Kidney (tissue), 14 donors: ENCODE data around the gene PDILT. TPM values are rescaled to one million over a fixed set of nuclear protein-coding genes. Genes with fewer than 3 reads are reported as not detected.
A peak's percentile ranks its signal among the peaks of the same experiment; 100 is the strongest.
"Not testable (repeated sequence)": the region's sequence is repeated elsewhere in the genome, so short reads cannot be mapped to it uniquely, and the experiment has no call there.

Experiments used
- DNase-seq, 5 donors: peaks; one replicate each; pipeline ENCODE4 v3.0.0-alpha.2; 2013 to 2020
- FAIRE-seq: peaks from 2 replicates; lab custom pipeline; 2012; peaks lifted over from hg19 to GRCh38; lab: Jason Lieb, UNC
- H3K27ac ChIP-seq, 2 donors: one replicate each; pipeline ENCODE4 v1.7.0; 2013; ENCODE audit warnings: low read depth in 2 of 2, low read length in 2 of 2, inconsistent platforms in 1 of 2
- H3K27me3 ChIP-seq: one replicate; pipeline ENCODE4 v1.7.1; 2013; ENCODE audit warnings: low read length, inconsistent platforms; ENCODE audit not compliant: control insufficient read depth, insufficient read depth
- H3K36me3 ChIP-seq, 3 donors: one replicate each; pipeline versions ENCODE4 v1.7.0 to v1.7.1; 2013; ENCODE audit warnings: low read length in 3 of 3, control low read depth in 1 of 3, inconsistent platforms in 1 of 3; ENCODE audit not compliant: insufficient read depth in 3 of 3, control insufficient read depth in 2 of 3
- H3K4me1 ChIP-seq, 3 donors: one replicate each; pipeline versions ENCODE4 v1.7.0 to v1.7.1; 2013; ENCODE audit warnings: low read length in 3 of 3, inconsistent platforms in 1 of 3, low read depth in 1 of 3; ENCODE audit not compliant: control insufficient read depth in 2 of 3, insufficient read depth in 2 of 3
- H3K4me3 ChIP-seq, 3 donors: one replicate each; pipeline versions ENCODE4 v1.7.0 to v1.8.1; 2013; ENCODE audit warnings: low read length in 3 of 3, control low read depth in 1 of 3, inconsistent platforms in 1 of 3
- H3K9ac ChIP-seq, 3 donors: one replicate each; pipeline versions ENCODE4 v1.7.0 to v1.7.1; 2013; ENCODE audit warnings: low read length in 3 of 3, control low read depth in 1 of 3, inconsistent platforms in 1 of 3
- H3K9me3 ChIP-seq, 3 donors: one replicate each; pipeline versions ENCODE4 v1.7.0 to v1.7.1; 2013; ENCODE audit warnings: low read length in 3 of 3, control low read depth in 1 of 3, inconsistent platforms in 1 of 3; ENCODE audit not compliant: control insufficient read depth in 2 of 3, insufficient read depth in 1 of 3
- CTCF ChIP-seq: IDR thresholded peaks from 3 replicates; pipeline ENCODE4 v1.5.1; 2012; ENCODE audit warnings: mild to moderate bottlenecking, moderate library complexity, borderline replicate concordance; ENCODE audit not compliant: insufficient read depth; ENCODE audit errors: extremely low read depth
- intact Hi-C: fragments of 100-400 bp; cut with DNase I; formaldehyde crosslinking; loops from one replicate; pipeline ENCODE4 v1.11.1; 2022
- polyA plus RNA-seq: library from polyadenylated mRNA; stranded (reverse); fragments of 350-450 nt; fragmentation: Illumina TruSeq; extraction: RNeasy Lipid Tissue Mini Kit (QIAGEN cat#74804); gene quantifications from one replicate; pipeline ENCODE4 v1.2.3, GENCODE V29; 2014; ENCODE audit warnings: low read depth, low replicate concordance; ENCODE audit not compliant: insufficient read depth
- total RNA-seq: library from RNA; stranded (reverse); fragmentation: NEBNext Ultra II Directional; extraction: Animal tissue kit (Norgen Biotek cat#: 25700); gene quantifications from one replicate; pipeline ENCODE4 v1.2.1, GENCODE V29; 2021
- donor health status: control.
- donor health status: control.
- donor health status: control.
- donor health status: control.
- donor health status: control.
- donor health status: DM: yes; HTN: yes; CAD: no.
- donor health status: Normal renal cell carcinoma (clear cell type).

The PDILT gene
- total and polyA plus RNA-seq, 2 donors from 2014 or later, result not detected

GRCh38 chr16:20441191-20441590 lies 36.7 kb upstream of the PDILT start:
- Histone ChIP-seq H3K4me3 (peak overlapping the region in 2 of 3 donors; percentile 50 to 56), H3K9ac (peak overlapping the region in 1 of 3 donors; percentile 56), H3K27ac (peak overlapping the region; percentile 75 to 85), H3K27me3 (no peaks in the 10 kb centered on the region), H3K9me3 (no peaks in the 10 kb centered on the region), H3K4me1 (peaks cover 0 to 8% (median 4%) of the 10 kb centered on the region in 3 donors), H3K36me3 (no peaks in the 10 kb centered on the region)
- no peak for DNase-seq
- intact Hi-C loops, result no loop called here
- FAIRE-seq, result no peak
- TF ChIP-seq CTCF, result no peak

GRCh38 chr16:20440731-20441130 lies 36.2 kb upstream of the PDILT start:
- H3K27me3 ChIP-seq, H3K4me1 ChIP-seq, H3K9me3 ChIP-seq, H3K36me3 ChIP-seq, intact Hi-C loops: not testable (repeated sequence)
- Histone ChIP-seq H3K4me3 (peak overlapping the region in 2 of 3 donors; percentile 28 to 56), H3K9ac (peak overlapping the region in 1 of 3 donors; percentile 56), H3K27ac (peak overlapping the region; percentile 85 to 89)
- DNase-seq, result peak in 2 of 5 donors; percentile 14 to 22
- peak; percentile 86 for FAIRE-seq

GRCh38 chr16:20439820-20440231 lies 35.3 kb upstream of the PDILT start:
- peak overlapping the region; percentile 17 to 43 for H3K27ac ChIP-seq
- H3K36me3 ChIP-seq, intact Hi-C loops, H3K9me3 ChIP-seq, H3K4me1 ChIP-seq, FAIRE-seq, DNase-seq, H3K9ac ChIP-seq, H3K27me3 ChIP-seq, H3K4me3 ChIP-seq: not testable (repeated sequence)

GRCh38 chr16:20438950-20439349 lies 34.4 kb upstream of the PDILT start:
- H3K27me3 ChIP-seq, H3K9me3 ChIP-seq, H3K4me1 ChIP-seq, H3K9ac ChIP-seq, intact Hi-C loops, H3K4me3 ChIP-seq, DNase-seq, FAIRE-seq, H3K36me3 ChIP-seq: not testable (repeated sequence)
- H3K27ac ChIP-seq, result peak overlapping the region in 1 of 2 donors; percentile 17

GRCh38 chr16:20430948-20431347 lies 26.4 kb upstream of the PDILT start:
- no peak overlapping the region for H3K9ac ChIP-seq
- intact Hi-C loops, result no loop called here
- H3K36me3 ChIP-seq, result no peaks in the 10 kb centered on the region
- H3K4me1 ChIP-seq, result no peaks in the 10 kb centered on the region
- no peak for TF ChIP-seq CTCF
- FAIRE-seq (no peak), DNase-seq (no peak)
- H3K9me3 ChIP-seq, result no peaks in the 10 kb centered on the region
- no peaks in the 10 kb centered on the region for H3K27me3 ChIP-seq
- H3K27ac ChIP-seq, result no peak overlapping the region
- H3K4me3 ChIP-seq, result no peak overlapping the region

- H3K4me1 ChIP-seq, H3K4me3 ChIP-seq, H3K36me3 ChIP-seq, DNase-seq, H3K9me3 ChIP-seq, H3K9ac ChIP-seq, H3K27ac ChIP-seq, H3K27me3 ChIP-seq, FAIRE-seq, intact Hi-C loops: not testable (repeated sequence)
Observed at GRCh38 chr16:20430480-20430879, 25.9 kb upstream of the PDILT start.

- H3K27me3 ChIP-seq, FAIRE-seq, intact Hi-C loops, H3K36me3 ChIP-seq, H3K9me3 ChIP-seq, H3K27ac ChIP-seq, H3K4me1 ChIP-seq, H3K9ac ChIP-seq, H3K4me3 ChIP-seq, DNase-seq: not testable (repeated sequence)
Observed at GRCh38 chr16:20429499-20429898, 25.0 kb upstream of the PDILT start.
